ENCODE data around the gene FAU. TPM values are rescaled to one million over a fixed set of nuclear protein-coding genes. Genes with fewer than 3 reads are reported as not detected.

FAU gene
- total and polyA plus RNA-seq, 9 of the 15 experiments (the other 6 are each of a cell fraction or from before 2014, with no cell fraction given): 433 to 1,827 (median 942) TPM

GRCh38 chr11:65134952-65135632, 13.2 kb upstream of the FAU start (continued):
- TF ChIP-seq ZNF592 (IDR thresholded peaks at IDR 0.05) (peak; percentile 75; the same call in 1 of the 2 replicates), TAF1 (IDR thresholded peaks at IDR 0.05; ENCODE audit: control insufficient read depth, extremely low read depth, insufficient read depth, low read length, severe bottlenecking) (peak; percentile 36), ILK (tag; IDR thresholded peaks at IDR 0.05; ENCODE audit: borderline replicate concordance, low read depth) (no peak), BHLHE40 (IDR thresholded peaks at IDR 0.05; ENCODE audit: low read length) (peak; percentile 68; the same call in 1 of the 2 replicates), POLR2H (tag; IDR thresholded peaks at IDR 0.05; ENCODE audit: low read depth) (peak; percentile 71), FOXK1 (CRISPR knock-in tag; IDR thresholded peaks at IDR 0.05; ENCODE audit: borderline replicate concordance) (no peak), CHD4 (IDR thresholded peaks at IDR 0.05; ENCODE audit: insufficient read depth, insufficient replicate concordance, low read depth, low read length, poor library complexity, severe bottlenecking) (no peak), MEF2D (tag; conservative IDR thresholded peaks at IDR 0.05; ENCODE audit: low read depth) (no peak), RBBP5 (IDR thresholded peaks at IDR 0.05; ENCODE audit: borderline replicate concordance, insufficient read depth, low read length, poor library complexity, severe bottlenecking) (no peak), TAF15 (IDR thresholded peaks at IDR 0.05; ENCODE audit: low read depth, low read length) (no peak), ZNF23 (CRISPR knock-in tag; IDR thresholded peaks at IDR 0.05) (no peak), RBM17 (IDR thresholded peaks at IDR 0.05; ENCODE audit: borderline replicate concordance, low read depth, low read length) (no peak), ETV1 (tag; conservative IDR thresholded peaks at IDR 0.05; ENCODE audit: low read depth) (no peak), RBM25 (IDR thresholded peaks at IDR 0.05; ENCODE audit: low read depth, low read length, severe bottlenecking) (peak; percentile 89), THAP12 (CRISPR knock-in tag; IDR thresholded peaks at IDR 0.05) (peak; percentile 64)
- TF ChIP-seq, protein P1, sequence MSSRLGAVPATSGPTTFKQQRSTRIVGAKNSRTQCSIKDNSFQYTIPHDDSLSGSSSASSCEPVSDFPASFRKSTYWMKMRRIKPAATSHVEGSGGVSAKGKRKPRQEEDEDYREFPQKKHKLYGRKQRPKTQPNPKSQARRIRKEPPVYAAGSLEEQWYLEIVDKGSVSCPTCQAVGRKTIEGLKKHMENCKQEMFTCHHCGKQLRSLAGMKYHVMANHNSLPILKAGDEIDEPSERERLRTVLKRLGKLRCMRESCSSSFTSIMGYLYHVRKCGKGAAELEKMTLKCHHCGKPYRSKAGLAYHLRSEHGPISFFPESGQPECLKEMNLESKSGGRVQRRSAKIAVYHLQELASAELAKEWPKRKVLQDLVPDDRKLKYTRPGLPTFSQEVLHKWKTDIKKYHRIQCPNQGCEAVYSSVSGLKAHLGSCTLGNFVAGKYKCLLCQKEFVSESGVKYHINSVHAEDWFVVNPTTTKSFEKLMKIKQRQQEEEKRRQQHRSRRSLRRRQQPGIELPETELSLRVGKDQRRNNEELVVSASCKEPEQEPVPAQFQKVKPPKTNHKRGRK (tag; IDR thresholded peaks at IDR 0.05): no peak
- TF ChIP-seq, protein P2, sequence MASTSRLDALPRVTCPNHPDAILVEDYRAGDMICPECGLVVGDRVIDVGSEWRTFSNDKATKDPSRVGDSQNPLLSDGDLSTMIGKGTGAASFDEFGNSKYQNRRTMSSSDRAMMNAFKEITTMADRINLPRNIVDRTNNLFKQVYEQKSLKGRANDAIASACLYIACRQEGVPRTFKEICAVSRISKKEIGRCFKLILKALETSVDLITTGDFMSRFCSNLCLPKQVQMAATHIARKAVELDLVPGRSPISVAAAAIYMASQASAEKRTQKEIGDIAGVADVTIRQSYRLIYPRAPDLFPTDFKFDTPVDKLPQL (IDR thresholded peaks at IDR 0.05; ENCODE audit: extremely low read depth, insufficient read length): no peak
